ENCODE data around the gene TWNK. TPM values are rescaled to one million over a fixed set of nuclear protein-coding genes. Genes with fewer than 3 reads are reported as not detected.

The TWNK gene
- polyA plus RNA-seq, 3 donors: 14.3 to 17.9 (median 16.7) TPM

DNA sequence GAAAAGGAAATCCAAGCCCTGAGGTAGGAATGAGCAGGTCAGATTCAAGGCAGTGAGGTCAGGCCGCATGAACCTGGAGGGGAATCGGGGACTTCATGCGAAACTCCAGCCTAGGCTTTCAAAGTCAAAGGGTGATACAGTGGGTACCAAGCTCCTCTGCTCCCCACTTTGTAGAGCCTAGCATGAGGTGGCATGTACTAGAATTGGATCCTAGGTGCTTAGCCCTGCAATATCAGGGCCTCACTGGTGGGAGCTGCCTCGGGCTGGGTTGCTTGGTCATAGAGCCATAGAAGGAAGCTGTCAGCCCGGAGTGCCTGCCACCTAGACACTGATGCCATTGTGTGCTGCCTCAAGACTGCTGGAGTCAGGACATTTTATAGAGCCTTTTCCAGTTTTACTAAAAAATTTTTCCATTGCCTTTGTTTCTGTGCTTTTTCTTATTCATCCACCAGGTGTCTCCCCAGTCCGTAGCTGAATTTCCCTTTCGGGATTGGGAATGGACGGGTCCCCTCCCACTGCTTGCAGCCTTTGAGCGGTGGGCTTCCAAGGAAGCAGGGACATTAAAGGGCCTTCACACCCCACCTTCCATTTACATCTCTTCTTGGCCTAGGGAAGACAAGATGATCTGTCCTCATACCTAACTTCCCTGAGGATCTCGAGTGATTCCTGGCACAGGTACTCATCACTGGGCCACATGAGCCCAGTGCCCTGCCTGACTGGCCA, 6.8 kb downstream of the TWNK start:
- DNase-seq: no peak

DNA sequence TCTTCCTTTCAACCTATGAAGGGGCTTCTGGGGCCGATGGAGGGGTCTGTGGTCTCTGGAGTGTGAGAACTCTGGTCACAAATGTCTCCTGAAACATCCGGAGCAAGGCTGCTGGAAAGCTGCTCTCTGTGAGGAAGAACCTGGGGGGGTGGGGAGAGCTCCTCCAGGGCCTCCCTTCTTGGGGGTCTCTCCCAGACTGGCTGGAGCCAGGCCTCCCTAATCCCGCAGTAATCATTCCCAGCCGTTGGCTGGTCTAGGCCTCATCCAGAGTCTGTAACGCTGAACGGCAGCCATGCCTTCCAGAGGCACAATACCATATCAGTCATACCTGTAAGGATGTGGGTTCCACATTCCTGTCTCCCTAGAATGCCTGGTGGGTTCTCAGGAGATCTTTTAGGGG, 7.8 kb downstream of the TWNK start:
- DNase-seq: no peak

DNA sequence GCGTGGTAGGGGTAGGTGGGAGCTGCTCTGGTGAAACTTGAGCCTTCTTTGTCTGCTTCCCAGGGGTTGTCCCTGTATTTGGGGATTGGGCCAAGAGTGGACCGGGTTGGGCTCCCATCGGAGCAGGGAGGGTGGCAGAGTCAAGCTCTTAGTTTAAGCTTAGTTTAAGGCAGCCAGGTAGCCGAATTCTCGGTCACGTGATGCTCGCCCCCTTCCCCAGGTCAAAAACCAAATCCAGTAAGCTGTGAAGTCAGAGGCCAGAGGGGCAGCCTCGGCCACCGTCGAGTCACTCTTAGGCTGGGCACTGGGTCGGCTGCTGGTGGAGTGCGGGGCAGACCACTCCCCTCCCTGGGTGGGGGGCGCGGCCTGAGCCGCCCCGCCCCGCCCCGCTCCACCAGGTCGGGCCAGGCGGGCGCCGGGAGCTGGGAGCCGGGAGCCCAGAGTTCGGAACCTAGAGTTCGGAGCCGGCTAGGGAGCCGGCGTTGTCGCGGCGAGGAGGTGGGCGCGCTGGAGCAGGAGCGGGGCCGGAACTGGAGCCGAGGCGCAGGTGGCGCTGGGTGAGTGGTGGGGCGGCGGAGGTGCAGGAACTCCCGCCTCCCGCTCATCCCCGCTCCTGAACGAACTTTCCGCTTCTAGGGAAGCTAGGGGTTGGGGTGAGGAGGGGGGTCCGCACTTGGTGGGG, 9.5 kb downstream of the TWNK start:
- no peak for DNase-seq

DNA sequence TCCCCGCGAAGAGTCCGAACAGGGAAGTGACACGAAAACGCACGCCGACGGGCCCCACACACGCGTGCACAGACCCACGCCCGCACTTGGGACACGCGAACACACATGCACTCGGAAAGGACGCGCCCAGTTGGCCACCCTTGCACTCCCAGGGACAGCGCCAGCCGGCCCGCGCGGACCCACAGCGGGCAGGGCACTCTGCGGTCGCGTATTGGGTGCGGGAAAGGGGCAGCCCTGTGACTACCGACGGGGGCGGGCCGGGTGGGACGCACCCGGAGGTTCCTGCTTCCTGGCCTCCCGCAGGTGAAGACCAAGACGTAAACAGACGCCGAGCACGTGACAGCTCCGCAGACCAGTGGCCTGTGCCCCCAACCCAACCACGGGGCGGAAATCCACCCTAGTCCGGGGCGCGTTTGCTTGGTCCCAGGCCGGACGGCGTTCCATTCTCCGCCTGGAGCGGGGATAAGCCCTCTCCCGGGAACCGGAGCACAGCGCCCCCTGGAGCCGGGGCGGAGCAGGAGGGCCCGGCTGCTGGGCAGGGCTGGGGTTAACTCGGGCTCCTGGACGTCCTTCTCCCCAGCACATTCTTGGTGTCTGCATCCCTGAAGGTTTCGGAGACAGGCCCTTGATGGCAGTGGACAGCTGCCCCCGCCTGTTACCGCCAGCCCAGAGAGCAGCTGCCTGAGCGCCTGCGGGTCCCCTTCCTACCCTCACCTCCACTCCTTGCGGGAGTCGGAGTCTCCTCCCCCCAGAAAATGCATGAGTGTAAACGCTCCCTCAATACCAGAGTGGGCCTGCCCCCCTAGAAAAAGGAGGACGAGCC, 10.2 kb downstream of the TWNK start:
- no peak for DNase-seq

DNA sequence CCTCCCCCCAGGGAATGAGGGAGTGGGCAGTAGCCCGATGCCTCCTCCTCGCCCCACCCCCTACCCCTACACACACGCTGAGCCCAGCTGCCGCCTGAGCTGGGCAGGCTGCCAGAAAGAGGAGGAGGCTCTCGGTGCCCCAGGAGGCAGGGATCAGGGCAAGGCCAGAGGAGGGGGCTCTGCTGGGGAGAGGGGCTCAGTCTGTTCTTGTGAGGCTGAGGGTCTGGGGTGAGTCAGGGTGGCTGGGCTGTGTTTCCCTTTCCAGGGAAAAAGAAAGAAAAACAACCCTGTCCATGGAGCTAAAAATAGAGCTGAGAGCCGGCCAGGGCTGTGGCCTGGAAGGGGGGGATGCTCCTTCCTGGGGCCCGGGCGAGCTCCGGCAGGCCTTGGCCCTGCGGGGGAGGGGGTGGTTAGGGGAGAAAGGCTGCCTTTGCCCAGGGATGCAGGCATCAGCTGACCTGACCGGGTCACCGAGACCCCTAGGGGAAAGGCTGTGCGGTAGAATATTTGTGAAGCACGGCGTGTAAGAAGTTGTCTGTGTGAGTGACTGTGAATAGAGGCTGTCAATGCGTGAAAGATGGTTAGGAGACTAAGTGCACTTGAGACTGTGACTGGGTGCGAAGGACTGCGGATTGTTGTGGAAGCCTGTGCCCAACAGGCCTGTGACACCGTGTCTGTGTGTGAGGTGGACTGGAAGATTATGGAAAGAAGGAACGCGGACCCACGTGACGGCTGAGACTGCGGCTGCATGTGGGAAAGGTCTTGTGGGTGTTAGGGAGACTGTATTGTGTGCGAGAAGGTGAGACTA, 11.0 kb downstream of the TWNK start:
- DNase-seq: peak; percentile 90

DNA sequence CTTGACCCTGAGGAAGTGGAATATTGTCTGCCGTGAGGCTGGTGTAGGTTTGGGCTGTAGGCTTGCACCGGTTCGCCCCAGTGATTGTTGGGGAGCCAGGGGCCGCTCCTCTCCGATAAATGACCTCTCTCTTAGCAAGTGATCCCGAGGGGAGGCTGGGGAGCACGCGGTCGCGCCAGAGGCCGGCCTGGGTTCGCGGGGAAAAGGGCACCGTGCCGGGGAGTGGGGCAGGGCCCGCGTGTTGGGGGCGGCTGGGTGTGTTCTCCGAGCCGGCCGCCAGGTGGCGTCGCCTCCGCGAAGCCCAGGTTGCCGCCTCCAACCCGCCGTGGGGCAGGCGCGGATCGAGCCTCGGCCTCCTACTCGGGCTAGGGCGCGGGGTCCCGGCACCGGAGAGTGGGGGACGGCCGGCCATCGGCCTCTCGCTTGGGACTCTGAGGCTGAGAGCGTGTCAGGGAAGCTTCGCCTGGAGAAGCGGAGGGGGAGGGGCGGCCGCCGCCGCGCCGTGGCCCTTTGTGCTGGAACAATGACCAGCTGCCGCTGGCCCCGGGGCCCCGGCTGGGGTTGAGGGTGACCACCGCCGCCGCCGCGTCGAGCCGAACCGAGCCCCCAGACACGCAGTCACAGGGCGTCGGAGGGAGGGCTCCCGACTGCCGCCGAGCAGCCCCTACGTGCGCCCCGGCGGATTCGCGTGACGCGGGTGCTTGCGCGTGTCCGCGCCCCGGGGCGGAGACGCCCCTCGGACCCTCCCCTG, 11.8 kb downstream of the TWNK start:
- no peak for DNase-seq

DNA sequence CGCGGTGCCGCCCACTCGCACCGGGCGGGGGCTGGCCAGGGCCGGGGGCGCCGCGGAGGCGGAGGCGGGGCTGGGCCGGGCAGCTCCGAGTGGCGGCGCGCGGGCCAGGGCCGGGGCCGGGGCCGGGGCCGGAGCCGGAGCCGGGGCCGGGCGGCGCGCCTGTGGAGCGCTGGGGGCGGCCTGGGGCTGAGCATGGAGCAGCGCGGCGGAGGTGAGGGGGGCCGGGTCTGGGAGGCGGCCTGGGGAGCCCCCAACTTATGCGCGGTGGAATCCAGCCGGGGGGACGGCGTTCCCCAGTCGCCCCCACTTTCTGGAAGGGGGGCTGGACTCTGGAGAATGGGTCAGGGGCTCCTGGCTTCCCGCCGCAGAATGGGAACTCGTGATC, 12.4 kb downstream of the TWNK start, which contains the start of gene LZTS2:
Gene LZTS2 (plus strand): TSS at position 67 of the 385 bp plus-strand sequence. CDS start 2,731 bp downstream, outside the sequence.
- no peak for DNase-seq

DNA sequence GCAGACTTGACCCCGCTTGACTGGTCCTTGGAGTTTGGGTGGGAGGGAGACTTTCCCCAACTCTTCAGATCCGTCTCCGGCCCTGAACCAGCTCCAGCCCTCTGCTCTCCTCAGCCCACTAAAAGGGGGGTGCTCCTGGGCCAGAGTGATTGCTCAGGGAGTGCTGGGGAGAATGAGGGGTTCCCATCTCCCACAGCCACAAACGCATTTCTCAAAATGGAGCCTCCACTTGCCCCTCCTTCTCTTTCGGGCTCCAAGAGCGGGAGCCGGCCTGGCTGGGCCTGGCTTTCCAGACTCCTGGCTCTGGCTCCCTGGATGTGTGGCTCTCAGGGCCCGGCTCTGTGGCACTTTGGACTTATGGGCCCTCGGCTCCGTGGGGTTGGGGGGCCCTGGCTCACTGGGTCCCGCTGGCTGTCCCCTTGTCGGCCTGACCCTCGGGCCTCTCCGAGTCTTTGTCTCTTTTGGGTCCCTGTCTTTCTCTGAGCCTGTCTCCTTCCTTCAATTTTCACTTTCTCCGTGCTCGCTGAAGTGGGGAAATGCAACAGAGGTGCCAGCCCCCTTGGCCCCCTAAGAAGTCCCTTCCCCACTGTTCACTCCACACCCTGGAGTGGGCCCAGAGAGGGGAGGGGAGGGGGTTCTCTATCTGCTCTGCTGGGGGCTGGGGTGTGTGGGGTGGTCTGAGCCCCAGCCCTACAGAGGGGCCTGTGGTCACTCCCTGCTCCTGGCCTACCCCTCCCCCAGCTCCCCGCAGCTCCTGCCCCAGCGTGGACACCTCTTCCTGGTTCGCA, 13.0 kb downstream of the TWNK start:
- DNase-seq: no peak

DNA sequence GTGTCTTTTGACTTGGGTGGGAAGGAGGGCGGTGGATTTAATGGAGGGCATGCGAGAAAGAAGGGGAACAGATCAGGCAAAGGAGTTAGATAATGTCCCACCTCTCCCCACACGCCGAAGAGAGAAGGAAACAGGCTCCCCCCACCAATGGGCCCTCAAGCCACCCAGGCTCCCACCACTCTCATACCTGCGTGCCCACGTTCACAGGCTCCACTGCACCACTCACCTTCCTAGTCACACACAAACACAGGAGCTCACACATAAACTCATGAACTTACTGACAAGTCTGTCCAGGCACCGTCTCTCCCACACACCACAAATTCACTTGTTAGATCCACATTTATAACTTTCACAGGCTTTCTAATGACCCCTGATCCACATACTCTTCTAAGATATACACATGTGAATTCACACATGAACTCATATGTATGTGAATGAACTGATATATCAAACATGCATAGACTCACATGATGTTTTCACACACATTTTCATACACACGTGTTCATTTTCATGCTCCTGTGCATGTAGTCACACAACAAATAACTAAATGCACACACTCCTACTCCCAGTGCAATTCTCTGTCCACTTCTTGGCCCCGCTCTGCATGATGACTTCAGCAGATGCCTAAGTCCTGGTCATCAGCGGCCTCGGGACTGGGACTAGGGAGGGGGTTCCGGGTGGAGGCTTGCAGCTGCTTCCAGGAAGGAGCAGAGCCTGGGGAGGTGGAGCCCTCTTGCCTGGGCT, 13.7 kb downstream of the TWNK start:
- peak; percentile 82 for DNase-seq

DNA sequence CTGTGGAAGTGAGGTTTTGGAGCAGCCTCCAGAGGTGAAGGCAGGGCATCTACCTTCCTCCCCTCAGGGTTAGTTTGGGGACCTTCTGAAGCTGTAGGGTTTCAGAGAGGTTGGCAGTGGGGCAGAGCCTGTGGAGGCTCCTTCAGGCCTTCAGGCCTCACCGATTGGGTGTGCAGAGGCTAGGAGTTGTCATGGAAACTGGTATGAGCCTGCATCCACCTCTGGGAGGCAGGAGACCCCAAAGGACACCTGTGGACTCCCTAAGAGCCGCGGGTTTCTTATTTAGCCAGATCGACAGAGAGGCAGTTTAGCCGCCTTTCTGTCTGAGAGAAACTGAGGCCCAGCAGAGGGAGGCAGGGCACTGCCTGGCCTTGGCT, 14.3 kb downstream of the TWNK start:
- DNase-seq: no peak

DNA sequence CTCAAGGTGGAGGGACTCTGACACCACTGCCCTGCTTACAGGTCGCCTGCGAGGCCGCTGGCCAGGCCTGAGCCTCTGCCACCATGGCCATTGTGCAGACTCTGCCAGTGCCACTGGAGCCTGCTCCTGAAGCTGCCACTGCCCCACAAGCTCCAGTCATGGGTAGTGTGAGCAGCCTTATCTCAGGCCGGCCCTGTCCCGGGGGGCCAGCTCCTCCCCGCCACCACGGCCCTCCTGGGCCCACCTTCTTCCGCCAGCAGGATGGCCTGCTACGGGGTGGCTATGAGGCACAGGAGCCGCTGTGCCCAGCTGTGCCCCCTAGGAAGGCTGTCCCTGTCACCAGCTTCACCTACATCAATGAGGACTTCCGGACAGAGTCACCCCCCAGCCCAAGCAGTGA, 15.1 kb downstream of the TWNK start:
- DNase-seq: no peak

DNA sequence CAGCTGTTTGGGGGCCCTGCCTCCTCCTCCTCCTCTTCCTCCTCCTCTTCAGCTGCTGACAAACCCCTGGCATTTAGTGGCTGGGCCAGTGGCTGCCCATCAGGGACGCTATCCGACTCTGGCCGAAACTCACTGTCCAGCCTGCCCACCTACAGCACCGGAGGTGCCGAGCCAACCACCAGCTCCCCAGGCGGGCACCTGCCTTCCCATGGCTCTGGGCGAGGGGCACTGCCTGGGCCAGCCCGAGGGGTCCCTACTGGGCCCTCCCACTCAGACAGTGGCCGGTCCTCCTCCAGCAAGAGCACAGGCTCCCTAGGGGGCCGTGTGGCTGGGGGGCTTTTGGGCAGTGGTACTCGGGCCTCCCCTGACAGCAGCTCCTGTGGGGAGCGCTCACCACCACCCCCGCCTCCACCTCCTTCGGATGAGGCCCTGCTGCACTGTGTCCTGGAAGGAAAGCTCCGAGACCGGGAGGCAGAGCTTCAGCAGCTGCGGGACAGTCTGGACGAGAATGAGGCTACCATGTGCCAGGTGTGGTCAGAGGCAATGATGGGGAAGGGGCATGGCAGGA, 16.4 kb downstream of the TWNK start:
- no peak for DNase-seq

DNA sequence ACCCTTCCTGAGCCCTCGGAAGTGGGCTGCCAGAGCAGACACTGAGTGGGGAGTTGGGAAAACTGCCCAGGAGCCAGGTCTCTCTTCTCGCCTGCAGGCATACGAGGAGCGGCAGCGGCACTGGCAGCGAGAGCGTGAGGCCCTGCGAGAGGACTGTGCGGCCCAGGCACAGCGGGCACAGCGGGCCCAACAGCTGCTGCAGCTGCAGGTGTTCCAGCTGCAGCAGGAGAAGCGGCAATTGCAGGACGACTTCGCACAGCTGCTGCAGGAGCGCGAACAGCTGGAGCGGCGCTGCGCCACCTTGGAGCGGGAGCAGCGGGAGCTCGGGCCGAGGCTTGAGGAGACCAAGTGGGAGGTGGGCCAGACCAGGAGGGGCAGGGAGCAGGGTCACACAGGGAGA, 18.0 kb downstream of the TWNK start:
- no peak for DNase-seq

DNA sequence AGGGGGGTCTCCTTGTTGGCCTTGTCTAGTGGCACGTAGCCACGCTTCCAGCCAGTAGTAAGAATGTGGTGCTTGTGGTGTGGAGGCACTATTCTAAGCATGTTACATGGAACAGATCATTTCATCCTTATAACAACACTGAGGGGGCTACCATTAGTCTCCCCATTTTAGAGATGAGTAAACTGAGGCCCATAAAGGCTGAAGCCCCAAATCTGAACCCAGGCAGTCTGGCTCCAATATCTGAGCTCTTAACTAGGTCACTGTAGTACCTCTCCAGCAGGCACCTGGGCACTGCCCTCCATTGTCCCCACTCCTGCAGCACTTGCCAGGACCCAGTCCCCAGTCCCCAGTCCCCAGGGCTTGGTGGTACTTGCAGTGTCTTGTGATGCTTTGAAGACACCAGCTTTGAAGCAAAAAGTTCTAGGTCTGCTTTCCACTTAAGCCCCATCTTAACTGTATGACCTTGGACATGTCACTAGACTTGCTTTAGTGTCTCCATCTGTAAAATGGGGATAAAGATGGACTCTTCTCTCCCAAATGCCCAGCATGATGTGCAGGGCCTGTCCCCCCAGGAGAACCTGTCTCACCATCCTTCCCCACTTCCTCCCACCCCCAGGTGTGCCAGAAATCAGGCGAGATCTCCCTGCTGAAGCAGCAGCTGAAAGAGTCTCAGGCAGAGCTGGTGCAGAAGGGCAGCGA, 18.7 kb downstream of the TWNK start:
- DNase-seq: no peak

DNA sequence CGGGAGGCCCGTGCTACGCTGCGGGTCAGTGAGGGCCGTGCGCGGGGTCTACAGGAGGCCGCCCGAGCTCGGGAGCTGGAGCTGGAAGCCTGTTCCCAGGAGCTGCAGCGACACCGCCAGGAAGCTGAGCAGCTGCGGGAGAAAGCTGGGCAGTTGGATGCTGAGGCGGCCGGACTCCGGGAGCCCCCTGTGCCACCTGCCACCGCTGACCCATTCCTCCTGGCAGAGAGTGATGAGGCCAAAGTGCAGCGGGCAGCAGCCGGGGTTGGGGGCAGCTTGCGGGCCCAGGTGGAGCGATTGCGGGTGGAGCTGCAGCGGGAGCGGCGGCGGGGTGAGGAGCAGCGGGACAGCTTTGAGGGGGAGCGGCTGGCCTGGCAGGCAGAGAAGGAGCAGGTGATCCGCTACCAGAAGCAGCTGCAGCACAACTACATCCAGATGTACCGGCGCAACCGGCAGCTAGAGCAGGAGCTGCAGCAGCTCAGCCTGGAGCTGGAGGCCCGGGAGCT, 19.3 kb downstream of the TWNK start:
- DNase-seq: no peak

DNA sequence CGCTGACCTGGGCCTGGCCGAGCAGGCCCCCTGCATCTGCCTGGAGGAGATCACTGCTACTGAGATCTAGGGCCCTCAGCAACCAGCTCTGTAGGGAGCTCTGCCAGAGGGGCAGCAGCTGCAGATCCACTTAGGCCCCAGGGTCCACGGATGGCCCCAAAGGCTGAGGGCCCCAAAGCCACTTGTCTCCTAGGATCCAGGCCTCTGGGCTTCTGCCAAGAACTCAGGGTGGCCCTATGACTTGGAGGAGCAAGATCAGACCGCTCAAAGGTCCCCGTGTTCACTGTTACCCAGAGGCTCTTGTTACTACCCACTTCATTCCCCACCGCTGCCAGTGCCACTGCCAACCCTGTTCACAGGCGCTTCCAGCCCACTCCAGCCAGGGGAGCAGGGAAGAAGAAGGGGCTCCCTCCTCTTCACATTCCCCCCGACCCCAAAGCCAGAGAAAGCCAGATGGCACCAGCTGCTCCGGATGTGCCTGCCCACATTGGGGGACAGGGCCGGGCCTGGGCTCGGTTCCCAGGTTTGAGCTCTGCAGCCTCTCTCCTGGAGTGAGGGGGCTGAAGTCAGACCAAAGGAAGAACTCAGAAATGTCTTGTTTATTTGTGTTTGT, 19.9 kb downstream of the TWNK start:
- no peak for DNase-seq

DNA sequence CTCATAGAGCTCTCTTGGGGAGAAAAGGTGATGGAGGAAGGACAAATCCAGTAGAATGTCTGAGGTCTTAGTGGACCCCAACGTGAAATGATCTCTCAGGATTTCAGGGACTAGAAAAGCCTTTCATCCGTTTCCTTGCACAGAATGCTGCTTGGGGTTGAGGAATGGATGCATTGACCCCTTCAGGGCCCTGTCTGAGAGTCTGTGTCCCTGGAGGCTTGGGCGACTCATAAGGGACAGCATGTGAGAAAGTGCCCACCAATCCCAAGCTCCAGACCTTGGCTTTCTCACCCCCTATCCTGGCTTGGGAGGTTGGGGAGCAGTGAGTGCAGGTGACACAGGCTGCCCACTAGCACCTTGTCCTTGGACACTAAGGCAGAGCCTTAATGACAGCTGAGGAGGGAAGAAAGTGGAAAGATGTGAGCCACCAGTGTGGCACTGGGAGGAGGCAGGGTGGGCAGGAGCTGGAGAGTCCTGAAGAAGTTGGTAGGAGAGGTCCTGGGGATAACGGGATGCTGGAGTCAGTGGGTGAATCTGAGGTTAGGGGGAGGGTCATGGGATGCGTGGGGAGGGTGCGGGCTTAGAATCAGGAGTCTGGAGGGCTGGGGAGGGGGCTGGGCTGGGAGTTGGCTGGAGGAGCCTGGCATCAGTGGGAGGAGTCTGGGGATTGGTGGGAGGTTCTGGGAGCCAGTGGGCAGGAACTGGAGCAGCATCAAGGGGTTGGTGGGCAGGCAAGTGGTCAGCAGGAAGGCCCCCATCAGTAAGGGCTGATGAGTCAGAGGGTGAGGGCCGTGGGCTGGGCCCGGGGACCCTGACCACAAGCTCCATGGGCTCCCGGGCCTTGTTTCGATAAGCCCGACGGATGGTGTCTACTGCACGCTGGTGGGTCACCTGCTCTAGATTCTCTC, 20.8 kb downstream of the TWNK start:
- DNase-seq: no peak
